Hepatocyte (in vitro differentiated cells): Measurements from ENCODE around the gene SLC8A1. TPM values are rescaled to one million over a fixed set of nuclear protein-coding genes. Genes with fewer than 3 reads are reported as not detected.

Source experiments
- DNase-seq: peaks from one replicate; pipeline ENCODE4 v3.0.0-alpha.2; 2016; ENCODE audit warnings: low spot score
- H2AFZ ChIP-seq: fragments of 200-600 bp; sonication (generic); 2 replicates; pipeline ENCODE4 v1.6.0; 2016; ENCODE audit warnings: antibody characterized with exemption, mild to moderate bottlenecking
- H3K27ac ChIP-seq: fragments of 200-600 bp; sonication (generic); 2 replicates; pipeline ENCODE4 v1.5.1; 2016; ENCODE audit warnings: mild to moderate bottlenecking
- H3K27me3 ChIP-seq: fragments of 200-600 bp; sonication (generic); 2 replicates; pipeline ENCODE4 v1.6.1; 2016
- H3K36me3 ChIP-seq: fragments of 200-600 bp; sonication (generic); replicated peaks from 2 replicates; pipeline ENCODE4 v1.5.1; 2016; ENCODE audit warnings: low read depth; ENCODE audit not compliant: insufficient read depth
- H3K4me1 ChIP-seq: fragments of 200-600 bp; sonication (generic); 2 replicates; pipeline ENCODE4 v1.5.1; 2016; ENCODE audit warnings: mild to moderate bottlenecking, moderate library complexity; ENCODE audit not compliant: insufficient read depth
- H3K4me2 ChIP-seq: fragments of 200-600 bp; sonication (generic); 2 replicates; pipeline ENCODE4 v1.6.0; 2016
- H3K4me3 ChIP-seq: fragments of 200-600 bp; sonication (generic); 2 replicates; pipeline ENCODE4 v1.5.1; 2016; ENCODE audit warnings: mild to moderate bottlenecking
- H3K79me2 ChIP-seq: fragments of 200-600 bp; sonication (generic); 2 replicates; pipeline ENCODE4 v1.6.0; 2017; ENCODE audit warnings: mild to moderate bottlenecking
- H3K9me2 ChIP-seq: fragments of 200-600 bp; sonication (generic); replicated peaks from 2 replicates; pipeline ENCODE4 v1.6.0; 2017; ENCODE audit warnings: mild to moderate bottlenecking; ENCODE audit not compliant: insufficient read depth
- H3K9me3 ChIP-seq: fragments of 200-600 bp; sonication (generic); 2 replicates; pipeline ENCODE4 v1.5.1; 2016; ENCODE audit warnings: low read depth, mild to moderate bottlenecking
- H4K20me1 ChIP-seq: fragments of 200-600 bp; sonication (generic); 2 replicates; pipeline ENCODE4 v1.6.0; 2016; ENCODE audit warnings: mild to moderate bottlenecking; ENCODE audit not compliant: insufficient read depth, poor library complexity, severe bottlenecking
- EZH2 ChIP-seq: fragments of 200-600 bp; sonication (generic); IDR thresholded peaks from 2 replicates; pipeline ENCODE4 v1.6.1; 2016; ENCODE audit warnings: antibody characterized with exemption, mild to moderate bottlenecking, borderline replicate concordance
- EZH2phosphoT487 ChIP-seq: fragments of 200-600 bp; sonication (generic); IDR thresholded peaks from one replicate; pipeline ENCODE4 v1.6.1; 2018; ENCODE audit warnings: antibody characterized with exemption, mild to moderate bottlenecking, low read depth, moderate library complexity; ENCODE audit not compliant: unreplicated experiment, severe bottlenecking
- WGBS: methylation state at CpG from one replicate; pipeline ENCODE4 v1.1.6; 2016; ENCODE audit warnings: low lambda C conversion rate; ENCODE audit errors: missing lambda C conversion rate; 5-methylcytosine and 5-hydroxymethylcytosine counted together
- polyA plus RNA-seq: library from polyadenylated mRNA; unstranded; fragments of >200 nt; fragmentation: Nextera tagmentation; extraction: Ambion mirVana; gene quantifications from 2 replicates; pipeline ENCODE4 v1.2.1, GENCODE V29; 2016
- total RNA-seq: library from RNA; depleted of rRNA; stranded (reverse); fragments of >200 nt; gene quantifications from 2 replicates; pipeline ENCODE4 v1.2.3, GENCODE V29; 2014
- TF ChIP-seq, protein P1 (sequence below): fragments of 200-600 bp; sonication (generic); IDR thresholded peaks from 2 replicates; pipeline ENCODE4 v1.5.1; 2016; ENCODE audit warnings: antibody characterized with exemption, mild to moderate bottlenecking; ENCODE audit not compliant: poor library complexity

SLC8A1 gene
- total and polyA plus RNA-seq, 2 experiments from 2014 or later: 2.2 to 8.9 TPM

DNA sequence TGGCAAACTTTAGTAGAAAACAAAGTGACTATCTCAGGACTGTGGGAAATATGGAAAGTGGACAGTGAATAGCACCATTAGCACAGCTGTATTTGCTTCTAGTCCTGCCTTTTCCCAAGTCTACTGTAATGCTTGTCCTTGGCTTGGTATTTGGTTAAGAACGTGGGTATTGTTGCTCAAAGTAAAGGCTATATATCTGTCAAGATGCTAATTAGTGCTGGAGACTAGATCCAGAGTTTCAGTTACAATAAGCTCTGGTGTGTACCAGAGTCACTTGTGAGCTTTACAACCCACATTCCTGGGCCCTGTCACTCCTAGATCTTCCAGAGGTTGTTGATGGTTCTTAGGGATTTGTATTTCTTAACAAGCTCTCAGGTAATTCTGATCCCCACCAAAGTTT, 313.6 kb downstream of the SLC8A1 start:
- WGBS: 30% methylated on average over 1 of the region's 1 CpG
- TF ChIP-seq, protein P1, sequence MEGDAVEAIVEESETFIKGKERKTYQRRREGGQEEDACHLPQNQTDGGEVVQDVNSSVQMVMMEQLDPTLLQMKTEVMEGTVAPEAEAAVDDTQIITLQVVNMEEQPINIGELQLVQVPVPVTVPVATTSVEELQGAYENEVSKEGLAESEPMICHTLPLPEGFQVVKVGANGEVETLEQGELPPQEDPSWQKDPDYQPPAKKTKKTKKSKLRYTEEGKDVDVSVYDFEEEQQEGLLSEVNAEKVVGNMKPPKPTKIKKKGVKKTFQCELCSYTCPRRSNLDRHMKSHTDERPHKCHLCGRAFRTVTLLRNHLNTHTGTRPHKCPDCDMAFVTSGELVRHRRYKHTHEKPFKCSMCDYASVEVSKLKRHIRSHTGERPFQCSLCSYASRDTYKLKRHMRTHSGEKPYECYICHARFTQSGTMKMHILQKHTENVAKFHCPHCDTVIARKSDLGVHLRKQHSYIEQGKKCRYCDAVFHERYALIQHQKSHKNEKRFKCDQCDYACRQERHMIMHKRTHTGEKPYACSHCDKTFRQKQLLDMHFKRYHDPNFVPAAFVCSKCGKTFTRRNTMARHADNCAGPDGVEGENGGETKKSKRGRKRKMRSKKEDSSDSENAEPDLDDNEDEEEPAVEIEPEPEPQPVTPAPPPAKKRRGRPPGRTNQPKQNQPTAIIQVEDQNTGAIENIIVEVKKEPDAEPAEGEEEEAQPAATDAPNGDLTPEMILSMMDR: no peak
- TF ChIP-seq EZH2 (no peak), EZH2phosphoT487 (no peak)
- Histone ChIP-seq H3K4me2 (no peak overlapping the region), H3K27me3 (no peaks in the 10 kb centered on the region), H3K9me2 (no peaks in the 10 kb centered on the region), H4K20me1 (no peaks in the 10 kb centered on the region), H2AFZ (no peak overlapping the region), H3K79me2 (no peaks in the 10 kb centered on the region), H3K4me1 (no peaks in the 10 kb centered on the region), H3K36me3 (no peaks in the 10 kb centered on the region), H3K9me3 (no peaks in the 10 kb centered on the region), H3K4me3 (no peak overlapping the region), H3K27ac (no peak overlapping the region)
- DNase-seq: no peak

GRCh38 chr2:40131081-40131704, 320.7 kb downstream of the SLC8A1 start:
- no peak overlapping the region for H3K4me3 ChIP-seq
- WGBS: 72% methylated on average over 3 of the region's 3 CpGs

DNA sequence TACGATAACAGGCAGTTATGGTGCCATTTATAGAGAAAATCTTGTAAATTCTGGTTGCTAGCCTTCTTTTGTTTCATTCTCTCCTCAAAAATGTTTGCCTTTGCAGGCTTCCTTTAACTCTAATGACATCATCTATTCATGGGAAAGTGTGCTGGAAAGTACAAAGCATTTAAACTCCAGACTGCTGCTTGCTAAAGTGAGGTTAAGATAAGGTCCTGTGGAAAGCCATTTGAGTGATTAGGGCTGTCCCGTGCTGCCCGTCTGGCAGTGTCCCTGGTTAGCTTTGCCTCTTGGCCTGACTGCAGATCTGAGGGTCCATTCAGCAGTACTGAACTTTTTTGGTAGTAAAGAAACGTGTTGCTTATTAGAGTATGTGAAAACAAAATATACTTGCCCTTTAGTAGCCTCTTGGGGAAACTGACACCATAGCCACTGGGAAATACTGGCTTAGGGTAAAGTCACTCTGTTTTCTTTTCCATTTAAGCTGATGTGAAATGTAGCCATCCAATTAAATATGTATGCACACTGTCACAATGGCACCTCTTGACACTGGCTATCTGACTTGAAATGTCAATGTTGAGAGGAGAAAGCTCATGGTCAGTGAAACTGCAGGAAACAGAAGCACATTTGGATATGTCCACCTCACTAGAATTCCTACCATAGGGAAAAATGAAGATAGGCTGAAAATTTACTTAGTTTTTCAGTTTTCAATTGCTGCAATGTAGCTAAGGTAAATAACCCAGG, 321.5 kb downstream of the SLC8A1 start:
- Histone ChIP-seq H4K20me1 (no peaks in the 10 kb centered on the region), H3K27ac (no peak overlapping the region), H3K79me2 (no peaks in the 10 kb centered on the region), H3K36me3 (no peaks in the 10 kb centered on the region), H3K4me3 (no peak overlapping the region), H3K4me2 (no peak overlapping the region), H3K9me3 (no peaks in the 10 kb centered on the region), H3K9me2 (no peaks in the 10 kb centered on the region), H3K27me3 (no peaks in the 10 kb centered on the region), H3K4me1 (no peaks in the 10 kb centered on the region), H2AFZ (no peak overlapping the region)
- WGBS: 25% methylated on average over 4 of the region's 4 CpGs
- peak; percentile 30 for DNase-seq
- no peak for TF ChIP-seq EZH2
- no peak for TF ChIP-seq EZH2phosphoT487
- TF ChIP-seq, protein P1: no peak

More at GRCh38 chr2:40131081-40131704, 320.7 kb downstream of the SLC8A1 start:
- Histone ChIP-seq H3K36me3 (no peaks in the 10 kb centered on the region), H3K4me1 (no peaks in the 10 kb centered on the region), H3K27ac (no peak overlapping the region), H4K20me1 (no peaks in the 10 kb centered on the region), H3K9me2 (no peaks in the 10 kb centered on the region), H3K79me2 (no peaks in the 10 kb centered on the region), H3K4me2 (no peak overlapping the region), H3K9me3 (no peaks in the 10 kb centered on the region), H2AFZ (no peak overlapping the region), H3K27me3 (no peaks in the 10 kb centered on the region)
- TF ChIP-seq EZH2 (no peak), EZH2phosphoT487 (no peak)
- TF ChIP-seq, protein P1: no peak
- DNase-seq: no peak
